Left ventricle myocardium inferior (tissue), 1 donor: ENCODE data around the gene ZNF223. TPM values are rescaled to one million over a fixed set of nuclear protein-coding genes. Genes with fewer than 3 reads are reported as not detected.

Experiments
- DNase-seq: peaks from one replicate; pipeline ENCODE4 v3.0.0-alpha.2; 2020
- H3K27ac ChIP-seq: fragments of 200-600 bp; replicated peaks from 2 replicates; pipeline ENCODE4 v1.8.0; 2021
- H3K27me3 ChIP-seq: fragments of 200-600 bp; 2 replicates; pipeline ENCODE4 v1.8.0; 2021; ENCODE audit warnings: low read depth
- H3K36me3 ChIP-seq: fragments of 200-600 bp; 2 replicates; pipeline ENCODE4 v1.8.0; 2021
- H3K4me1 ChIP-seq: fragments of 200-600 bp; 2 replicates; pipeline ENCODE4 v1.8.0; 2021
- H3K4me3 ChIP-seq: fragments of 200-600 bp; 2 replicates; pipeline ENCODE4 v1.8.0; 2021; ENCODE audit warnings: mild to moderate bottlenecking, moderate library complexity
- H3K9me3 ChIP-seq: fragments of 200-600 bp; replicated peaks from 2 replicates; pipeline ENCODE4 v1.8.0; 2021
- intact Hi-C: fragments of 100-400 bp; cut with micrococcal nuclease; formaldehyde crosslinking; loops from one replicate; pipeline ENCODE4 v1.11.0; 2022
- total RNA-seq: library from RNA; stranded (reverse); fragmentation: NEBNext Ultra II Directional; extraction: Animal tissue kit (Norgen Biotek cat#: 25700); gene quantifications from one replicate; pipeline ENCODE4 v1.2.1, GENCODE V29; 2021
- TF ChIP-seq, protein P1 (sequence below): fragments of 200-600 bp; IDR thresholded peaks from 2 replicates; pipeline ENCODE4 v1.8.0; 2021; ENCODE audit warnings: antibody characterized with exemption, mild to moderate bottlenecking, borderline replicate concordance
- donor health status: DM: no; HTN: yes; CAD: no; lungs with severe emphysema.

Gene ZNF223
- total RNA-seq, 1 donor from 2014 or later, result 2.9 TPM

DNA sequence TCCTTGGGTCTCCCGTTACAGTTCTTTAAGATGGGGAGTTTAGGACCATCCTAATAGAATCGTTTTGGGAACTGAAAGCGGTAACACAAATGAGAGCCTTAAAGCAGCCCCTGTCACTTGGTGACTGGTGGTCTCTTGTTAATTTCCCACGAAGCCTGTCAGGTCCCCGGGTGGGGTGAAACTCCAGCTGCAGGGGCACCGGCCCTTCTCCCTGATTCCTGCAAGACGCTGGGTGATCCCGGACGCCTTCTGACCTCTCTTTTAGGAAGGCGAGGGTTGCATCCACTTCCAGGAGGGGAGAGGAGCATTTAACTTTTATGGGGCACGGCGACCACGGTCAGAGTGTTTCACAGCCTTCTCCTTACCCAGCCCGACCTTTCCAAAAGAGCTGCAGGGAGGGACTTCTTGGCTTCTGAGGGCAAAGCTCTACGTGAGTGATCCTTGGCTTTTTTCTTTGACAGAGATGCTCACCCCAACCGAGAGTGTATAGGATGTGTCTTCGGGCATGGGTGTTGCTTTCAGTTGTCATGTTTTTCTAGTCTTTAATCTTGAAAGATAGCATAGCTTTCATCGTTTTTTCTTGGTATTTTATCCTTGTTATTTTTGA, 62.1 kb downstream of the ZNF223 start:
- intact Hi-C loops, result no loop called here
- Histone ChIP-seq H3K27ac (peak overlapping the region; percentile 86), H3K36me3 (peaks cover 42% of the 10 kb centered on the region), H3K27me3 (no peaks in the 10 kb centered on the region), H3K4me3 (peak overlapping the region; percentile 88), H3K9me3 (peaks cover 30% of the 10 kb centered on the region), H3K4me1 (peaks cover 31% of the 10 kb centered on the region)
- DNase-seq, result no peak
- TF ChIP-seq, protein P1, sequence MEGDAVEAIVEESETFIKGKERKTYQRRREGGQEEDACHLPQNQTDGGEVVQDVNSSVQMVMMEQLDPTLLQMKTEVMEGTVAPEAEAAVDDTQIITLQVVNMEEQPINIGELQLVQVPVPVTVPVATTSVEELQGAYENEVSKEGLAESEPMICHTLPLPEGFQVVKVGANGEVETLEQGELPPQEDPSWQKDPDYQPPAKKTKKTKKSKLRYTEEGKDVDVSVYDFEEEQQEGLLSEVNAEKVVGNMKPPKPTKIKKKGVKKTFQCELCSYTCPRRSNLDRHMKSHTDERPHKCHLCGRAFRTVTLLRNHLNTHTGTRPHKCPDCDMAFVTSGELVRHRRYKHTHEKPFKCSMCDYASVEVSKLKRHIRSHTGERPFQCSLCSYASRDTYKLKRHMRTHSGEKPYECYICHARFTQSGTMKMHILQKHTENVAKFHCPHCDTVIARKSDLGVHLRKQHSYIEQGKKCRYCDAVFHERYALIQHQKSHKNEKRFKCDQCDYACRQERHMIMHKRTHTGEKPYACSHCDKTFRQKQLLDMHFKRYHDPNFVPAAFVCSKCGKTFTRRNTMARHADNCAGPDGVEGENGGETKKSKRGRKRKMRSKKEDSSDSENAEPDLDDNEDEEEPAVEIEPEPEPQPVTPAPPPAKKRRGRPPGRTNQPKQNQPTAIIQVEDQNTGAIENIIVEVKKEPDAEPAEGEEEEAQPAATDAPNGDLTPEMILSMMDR, result no peak

Other genes with a start within 250 kb of the ZNF223 start
- gene LYPD5, start 249.6 kb upstream of the ZNF223 start, total RNA-seq, result 1.3 TPM
- 14.7 TPM for gene ZNF283, start 224.7 kb upstream of the ZNF223 start, total RNA-seq
- gene ZNF404, start 168.1 kb upstream of the ZNF223 start, total RNA-seq, result 9.2 TPM
- gene ZNF45, start 116.8 kb upstream of the ZNF223 start, total RNA-seq, result 6.4 TPM
- 3.7 TPM for gene ZNF221, start 100.8 kb upstream of the ZNF223 start, total RNA-seq
- 7.3 TPM for gene ZNF155, start 67.8 kb upstream of the ZNF223 start, total RNA-seq
- gene ZNF230, start 49.1 kb upstream of the ZNF223 start, total RNA-seq, result 3.5 TPM
- gene ZNF222, start 26.7 kb upstream of the ZNF223 start, total RNA-seq, result 4.6 TPM
- gene ZNF284, start 20.1 kb downstream of the ZNF223 start, total RNA-seq, result 1.9 TPM
- gene ZNF224, start 42.3 kb downstream of the ZNF223 start, total RNA-seq, result 13.6 TPM
- 2.6 TPM for gene ZNF225, start 61.4 kb downstream of the ZNF223 start, total RNA-seq
- 8.7 TPM for gene ZNF234, start 89.5 kb downstream of the ZNF223 start, total RNA-seq
- gene ZNF226, start 113.1 kb downstream of the ZNF223 start, total RNA-seq, result 17.8 TPM
- gene ZNF227, start 160.5 kb downstream of the ZNF223 start, total RNA-seq, result 10.4 TPM
- 6.8 TPM for gene ZNF233, start 207.8 kb downstream of the ZNF223 start, total RNA-seq